Activated CD4-positive, alpha-beta memory T cell treated with anti-CD3 and anti-CD28 coated beads, Interleukin-2, amount 10 ng/mL, durations not matched to agents 7 days and 5 days (primary cell): ENCODE measurements around the gene TOX2. TPM values are rescaled to one million over a fixed set of nuclear protein-coding genes. Genes with fewer than 3 reads are reported as not detected.

Experiments
- CTCF ChIA-PET: fragments of 350-600 bp; sonication (Branson Sonifier 250); formaldehyde crosslinking; loops from one replicate; lab custom pipeline; 2021; ENCODE audit warnings: antibody characterized with exemption, inconsistent platforms; lab: Charles Lee
- POLR2A ChIA-PET: fragments of 350-600 bp; sonication (Branson Sonifier 250); formaldehyde crosslinking; loops from one replicate; lab custom pipeline; 2021; ENCODE audit warnings: antibody characterized with exemption; lab: Charles Lee
- DNase-seq: peaks from one replicate; pipeline ENCODE4 v3.0.0-alpha.2; 2020
- H3K27ac Mint-ChIP-seq: one replicate; pipeline ENCODE4 v1.8.0; 2021; ENCODE audit warnings: mild to moderate bottlenecking, mixed read lengths
- H3K27me3 Mint-ChIP-seq: one replicate; pipeline ENCODE4 v1.8.0; 2021; ENCODE audit warnings: mixed read lengths
- H3K36me3 Mint-ChIP-seq: one replicate; pipeline ENCODE4 v1.8.0; 2021; ENCODE audit warnings: low read depth, mixed read lengths
- H3K4me1 Mint-ChIP-seq: one replicate; pipeline ENCODE4 v1.8.0; 2021; ENCODE audit warnings: mixed read lengths
- H3K4me3 Mint-ChIP-seq: one replicate; pipeline ENCODE4 v1.8.0; 2021; ENCODE audit warnings: mild to moderate bottlenecking, mixed read lengths
- H3K9me3 Mint-ChIP-seq: one replicate; pipeline ENCODE4 v1.8.0; 2021; ENCODE audit warnings: mixed read lengths
- total RNA-seq, 2 experiments: library from RNA; stranded (reverse); gene quantifications; one replicate each; pipeline ENCODE4 v1.2.3, GENCODE V29; 2021

TOX2 gene
- total RNA-seq, result 1 to 10 TPM; 4.4 to 4.6 TPM

- ChIA-PET POLR2A (no interaction called here), CTCF (no interaction called here)
- Mint-ChIP-seq H3K27ac (peak within 1 kb of the TSS; percentile 1), H3K9me3 (peaks cover 21% of the 10 kb centered on the region), H3K27me3 (peaks cover 71% of the 10 kb centered on the region), H3K4me1 (peaks cover 28% of the 10 kb centered on the region), H3K36me3 (peaks cover 13% of the 10 kb centered on the region), H3K4me3 (peak within 1 kb of the TSS; percentile 60)
- DNase-seq, result peak; percentile 36
Observed at GRCh38 chr20:43914311-43915210, at the start of gene TOX2. Gene TOX2 (plus strand): TSS chr20:43914852. CDS start chr20:43914892, 40 bp downstream.

DNA sequence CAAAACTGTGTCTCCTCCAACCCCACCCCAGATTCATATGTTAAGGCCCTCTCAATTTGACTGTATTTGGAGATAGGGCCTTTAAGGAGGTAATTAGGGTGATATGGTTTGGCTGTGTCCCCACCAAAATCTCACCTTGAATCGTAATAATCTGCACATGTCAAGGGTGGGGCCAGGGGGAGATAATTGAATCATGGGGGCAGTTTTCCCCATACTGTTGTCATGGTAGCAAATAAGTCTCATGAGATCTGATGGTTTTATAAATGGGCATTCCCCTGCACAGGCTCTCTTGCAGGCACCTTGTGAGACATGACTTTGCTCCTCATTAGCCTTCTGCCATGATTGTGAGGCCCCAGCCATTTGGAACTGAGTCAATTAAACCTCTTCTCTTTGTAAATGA is 46.6 kb upstream of the TOX2 start:
- H3K9me3 Mint-ChIP-seq, result no peaks in the 10 kb centered on the region
- no peak for DNase-seq
- H3K27ac Mint-ChIP-seq, result no peak overlapping the region
- peaks cover 7% of the 10 kb centered on the region for H3K27me3 Mint-ChIP-seq
- ChIA-PET CTCF (no interaction called here), POLR2A (no interaction called here)
- H3K4me1 Mint-ChIP-seq, result no peaks in the 10 kb centered on the region
- no peaks in the 10 kb centered on the region for H3K36me3 Mint-ChIP-seq
- H3K4me3 Mint-ChIP-seq, result no peak overlapping the region

- Mint-ChIP-seq H3K9me3 (no peaks in the 10 kb centered on the region), H3K27ac (no peak overlapping the region), H3K36me3 (peaks cover 5% of the 10 kb centered on the region), H3K4me1 (no peaks in the 10 kb centered on the region), H3K4me3 (no peak overlapping the region), H3K27me3 (peaks cover 28% of the 10 kb centered on the region)
- ChIA-PET CTCF (no interaction called here), POLR2A (no interaction called here)
- DNase-seq, result no peak
Observed at GRCh38 chr20:43870484-43870883, 44.2 kb upstream of the TOX2 start.

DNA sequence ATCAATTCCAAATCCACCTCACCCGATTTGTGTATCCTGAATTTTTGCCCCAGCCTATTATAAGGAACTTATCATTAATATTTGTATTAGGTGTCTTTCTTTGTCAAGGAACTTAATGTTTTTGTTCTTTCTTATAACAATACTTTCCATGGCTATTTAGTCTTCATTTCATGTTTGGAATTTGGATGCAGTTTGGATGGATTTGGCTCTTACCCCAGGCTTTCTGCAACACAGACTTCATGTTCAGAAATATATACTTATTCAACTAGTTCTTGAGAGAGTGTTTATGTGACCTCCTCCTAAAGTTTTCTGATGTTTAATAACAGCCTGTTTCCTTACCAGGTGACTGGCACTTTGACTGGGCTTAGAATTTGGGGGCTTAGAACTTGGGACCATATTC is 35.9 kb upstream of the TOX2 start:
- no peaks in the 10 kb centered on the region for H3K4me1 Mint-ChIP-seq
- no peak overlapping the region for H3K4me3 Mint-ChIP-seq
- H3K27me3 Mint-ChIP-seq, result peaks cover 64% of the 10 kb centered on the region
- DNase-seq, result no peak
- no peak overlapping the region for H3K27ac Mint-ChIP-seq
- peaks cover 5% of the 10 kb centered on the region for H3K36me3 Mint-ChIP-seq
- CTCF ChIA-PET, result no interaction called here
- peaks cover 1% of the 10 kb centered on the region for H3K9me3 Mint-ChIP-seq
- POLR2A ChIA-PET, result no interaction called here

- peaks cover 39% of the 10 kb centered on the region for H3K27me3 Mint-ChIP-seq
- no peak overlapping the region for H3K27ac Mint-ChIP-seq
- H3K36me3 Mint-ChIP-seq, result peaks cover 3% of the 10 kb centered on the region
- H3K4me1 Mint-ChIP-seq, result no peaks in the 10 kb centered on the region
- H3K9me3 Mint-ChIP-seq, result peaks cover 4% of the 10 kb centered on the region
- DNase-seq, result no peak
- CTCF ChIA-PET, result no interaction called here
- POLR2A ChIA-PET, result no interaction called here
- H3K4me3 Mint-ChIP-seq, result no peak overlapping the region
Observed at GRCh38 chr20:43893930-43894329, 20.7 kb upstream of the TOX2 start.

DNA sequence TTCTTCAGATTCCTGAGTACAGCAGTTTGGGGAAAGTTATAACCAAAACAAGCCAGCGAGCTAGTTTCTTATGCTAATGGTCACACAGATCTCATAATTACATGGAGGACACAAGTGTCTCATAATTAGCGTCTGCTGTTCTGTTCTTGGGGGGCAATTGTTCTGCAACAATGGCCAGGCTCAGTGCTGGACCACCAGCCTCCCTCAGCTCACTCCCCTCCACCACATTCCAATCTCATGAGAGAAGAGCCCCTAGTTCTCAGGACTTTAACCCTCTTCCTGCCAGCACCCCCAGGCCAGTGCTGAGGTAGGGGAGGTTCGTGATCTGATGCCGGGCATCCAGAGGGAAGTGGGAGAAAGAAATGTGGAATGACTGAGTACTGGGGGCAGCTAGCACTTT is 20.2 kb upstream of the TOX2 start:
- H3K27ac Mint-ChIP-seq, result no peak overlapping the region
- DNase-seq, result no peak
- peaks cover 3% of the 10 kb centered on the region for H3K9me3 Mint-ChIP-seq
- H3K4me3 Mint-ChIP-seq, result no peak overlapping the region
- H3K27me3 Mint-ChIP-seq, result peaks cover 36% of the 10 kb centered on the region
- ChIA-PET CTCF (no interaction called here), POLR2A (no interaction called here)
- H3K36me3 Mint-ChIP-seq, result peaks cover 2% of the 10 kb centered on the region
- H3K4me1 Mint-ChIP-seq, result no peaks in the 10 kb centered on the region

DNA sequence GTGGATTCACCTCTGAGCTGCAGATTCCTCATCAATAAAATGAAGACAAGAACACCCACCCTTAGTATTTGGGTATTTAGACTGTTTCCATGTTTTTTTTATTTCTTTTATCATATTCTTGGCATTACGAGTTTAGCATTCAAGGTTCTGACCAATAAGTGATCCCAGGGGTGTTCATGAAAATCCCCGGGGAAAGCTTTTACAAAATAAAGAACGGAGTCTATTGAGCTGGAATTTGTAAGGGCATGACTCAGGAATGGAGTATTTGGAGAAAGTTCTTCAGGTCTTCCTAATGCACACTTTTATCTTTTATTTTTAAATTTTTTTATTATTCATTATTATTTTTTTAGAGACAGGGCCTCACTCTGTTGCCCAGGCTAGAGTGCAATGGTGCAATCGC is 19.4 kb upstream of the TOX2 start:
- ChIA-PET CTCF (no interaction called here), POLR2A (no interaction called here)
- Mint-ChIP-seq H3K4me3 (no peak overlapping the region), H3K4me1 (no peaks in the 10 kb centered on the region), H3K36me3 (no peaks in the 10 kb centered on the region), H3K9me3 (peaks cover 2% of the 10 kb centered on the region), H3K27ac (no peak overlapping the region), H3K27me3 (peaks cover 33% of the 10 kb centered on the region)
- DNase-seq, result no peak

DNA sequence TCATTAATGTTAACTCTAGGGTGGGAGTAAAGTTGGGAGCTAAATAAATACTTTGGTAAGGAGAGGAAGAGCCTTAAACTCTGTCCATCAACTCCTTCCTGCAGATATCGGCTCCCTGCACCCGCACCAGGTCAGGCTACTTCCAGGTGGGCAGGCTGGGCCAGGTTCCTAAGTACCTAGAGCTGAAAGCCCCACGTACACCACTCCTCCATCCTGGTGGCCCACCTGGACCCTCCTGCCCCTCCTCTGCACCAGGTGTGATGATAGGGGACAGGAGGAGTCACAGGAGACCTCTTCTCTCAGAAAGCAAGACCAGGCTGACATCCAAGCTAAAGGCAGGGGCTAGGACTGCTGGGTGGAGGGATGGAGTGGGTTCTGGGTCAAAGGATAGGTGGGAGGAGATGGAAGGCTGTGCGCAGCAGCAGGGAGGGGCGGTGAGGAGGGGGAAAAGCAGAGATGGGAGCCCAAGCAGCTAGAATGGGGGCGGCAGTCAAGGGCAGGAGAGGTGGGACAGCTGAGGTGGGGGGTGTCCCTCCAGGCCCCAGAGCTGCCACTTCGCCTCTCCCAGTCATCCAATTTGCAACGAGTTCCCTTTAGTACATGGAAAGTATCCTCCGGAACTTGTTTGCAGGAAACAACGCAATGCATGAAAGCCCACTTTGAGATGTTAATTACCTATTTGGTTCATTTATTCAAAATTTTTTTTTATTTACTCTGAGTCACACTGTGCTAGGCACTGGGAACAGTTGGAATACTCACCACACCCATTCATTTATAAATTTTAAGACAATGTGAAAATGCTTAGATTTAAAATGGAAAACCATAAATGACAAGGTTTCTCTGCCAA is 15.2 kb upstream of the TOX2 start:
- no peaks in the 10 kb centered on the region for H3K4me1 Mint-ChIP-seq
- no peak overlapping the region for H3K4me3 Mint-ChIP-seq
- CTCF ChIA-PET, result interaction anchor here (0.6 kb wide), 1 partner anchor 183 kb away, joined by 3 read pairs; no protein-coding TSS in a partner anchor
- no peak overlapping the region for H3K27ac Mint-ChIP-seq
- DNase-seq, result no peak
- H3K27me3 Mint-ChIP-seq, result peaks cover 32% of the 10 kb centered on the region
- POLR2A ChIA-PET, result no interaction called here
- no peaks in the 10 kb centered on the region for H3K9me3 Mint-ChIP-seq
- no peaks in the 10 kb centered on the region for H3K36me3 Mint-ChIP-seq

DNA sequence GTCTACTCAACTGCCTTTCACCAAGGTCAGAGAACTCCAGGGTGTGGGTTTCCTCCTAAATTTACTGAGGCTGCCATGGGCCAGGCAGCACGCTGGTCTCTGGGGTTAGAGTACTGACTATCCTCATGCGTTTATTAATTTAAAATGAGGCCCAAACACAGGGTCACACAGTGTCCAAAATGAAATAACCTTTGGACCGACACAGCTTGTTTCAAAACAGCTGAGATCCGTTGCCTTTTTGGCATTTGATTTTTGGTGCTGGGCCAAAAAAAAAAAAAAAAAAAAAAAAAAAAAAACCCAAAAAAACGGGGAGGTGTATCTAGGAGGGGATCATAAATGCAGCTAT is 14.6 kb upstream of the TOX2 start:
- POLR2A ChIA-PET, result no interaction called here
- H3K9me3 Mint-ChIP-seq, result no peaks in the 10 kb centered on the region
- H3K36me3 Mint-ChIP-seq, result no peaks in the 10 kb centered on the region
- no peak for DNase-seq
- H3K4me1 Mint-ChIP-seq, result no peaks in the 10 kb centered on the region
- H3K4me3 Mint-ChIP-seq, result no peak overlapping the region
- H3K27me3 Mint-ChIP-seq, result peaks cover 35% of the 10 kb centered on the region
- CTCF ChIA-PET, result interaction anchor here (0.6 to 1.0 kb wide), 2 partner anchors 180 to 184 kb away, joined by 3 to 10 read pairs; no protein-coding TSS in a partner anchor
- no peak overlapping the region for H3K27ac Mint-ChIP-seq

DNA sequence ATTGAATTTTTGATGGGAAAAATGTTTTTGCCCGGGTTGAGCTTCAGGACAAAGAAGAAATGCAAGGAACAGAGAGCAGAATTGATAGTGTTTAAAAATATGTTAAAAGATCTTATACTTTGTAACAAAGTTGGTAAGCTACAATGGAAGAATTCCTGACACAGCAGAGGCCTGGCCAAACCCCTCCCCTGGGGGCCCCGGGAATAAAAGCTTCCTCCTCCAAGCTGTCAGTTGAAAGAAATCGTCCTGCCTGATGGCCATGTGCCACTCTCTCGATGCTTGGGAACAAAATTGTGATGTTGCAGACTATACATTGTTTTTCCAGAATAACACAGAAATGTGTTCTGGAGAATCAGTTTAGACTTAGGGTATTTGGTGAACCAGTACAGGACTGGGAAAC is 14.2 kb upstream of the TOX2 start:
- ChIA-PET CTCF (interaction anchor here (1.0 kb wide), 1 partner anchor 180 kb away, joined by 10 read pairs; no protein-coding TSS in a partner anchor), POLR2A (no interaction called here)
- Mint-ChIP-seq H3K27me3 (peaks cover 35% of the 10 kb centered on the region), H3K27ac (no peak overlapping the region), H3K4me3 (no peak overlapping the region), H3K36me3 (no peaks in the 10 kb centered on the region), H3K4me1 (no peaks in the 10 kb centered on the region), H3K9me3 (no peaks in the 10 kb centered on the region)
- no peak for DNase-seq

DNA sequence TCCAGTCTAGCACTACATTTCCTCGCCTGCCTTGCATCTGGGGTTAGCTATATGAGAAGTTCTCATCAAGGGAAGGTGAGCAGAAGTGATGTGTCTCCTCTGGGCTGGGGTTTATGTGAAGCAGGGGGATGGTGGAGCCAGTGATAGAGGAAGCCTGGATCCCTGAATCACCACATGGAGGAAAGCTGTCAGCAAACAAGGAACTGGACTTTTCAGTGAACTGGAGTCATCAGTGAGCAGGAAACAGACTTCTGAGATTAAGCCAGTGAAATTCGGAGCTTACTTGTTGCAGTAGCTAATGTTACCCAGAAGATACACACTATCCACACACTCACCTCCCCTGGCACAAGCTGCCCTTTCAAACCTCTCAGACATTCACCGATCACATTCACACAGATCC is 13.4 kb upstream of the TOX2 start:
- Mint-ChIP-seq H3K4me1 (no peaks in the 10 kb centered on the region), H3K36me3 (no peaks in the 10 kb centered on the region), H3K27ac (no peak overlapping the region), H3K9me3 (no peaks in the 10 kb centered on the region), H3K27me3 (peaks cover 33% of the 10 kb centered on the region), H3K4me3 (no peak overlapping the region)
- CTCF ChIA-PET, result interaction anchor here (1.0 kb wide), 1 partner anchor 179 kb away, joined by 10 read pairs; no protein-coding TSS in a partner anchor
- POLR2A ChIA-PET, result no interaction called here
- DNase-seq, result no peak

- peaks cover 5% of the 10 kb centered on the region for H3K36me3 Mint-ChIP-seq
- H3K4me1 Mint-ChIP-seq, result no peaks in the 10 kb centered on the region
- CTCF ChIA-PET, result no interaction called here
- no peak overlapping the region for H3K4me3 Mint-ChIP-seq
- DNase-seq, result no peak
- H3K27me3 Mint-ChIP-seq, result peaks cover 39% of the 10 kb centered on the region
- POLR2A ChIA-PET, result no interaction called here
- H3K27ac Mint-ChIP-seq, result no peak overlapping the region
- peaks cover 14% of the 10 kb centered on the region for H3K9me3 Mint-ChIP-seq
Observed at GRCh38 chr20:43903953-43904826, 10.5 kb upstream of the TOX2 start.
